Stimulated activated CD8-positive, alpha-beta memory T cell treated with anti-CD3 and anti-CD28 coated beads, Interleukin-7, amount 100 ng/mL, for 48 hours (primary cell): ENCODE data around the gene FRMD6.
A peak's percentile ranks its signal among the peaks of the same experiment; 100 is the strongest.

Experiments
- DNase-seq, 2 donors: peaks; one replicate each; pipeline ENCODE4 v3.0.0-alpha.2; 2020; ENCODE audit warnings: low read depth in 1 of 2; ENCODE audit errors: extremely low read depth in 1 of 2

The FRMD6 gene

DNA sequence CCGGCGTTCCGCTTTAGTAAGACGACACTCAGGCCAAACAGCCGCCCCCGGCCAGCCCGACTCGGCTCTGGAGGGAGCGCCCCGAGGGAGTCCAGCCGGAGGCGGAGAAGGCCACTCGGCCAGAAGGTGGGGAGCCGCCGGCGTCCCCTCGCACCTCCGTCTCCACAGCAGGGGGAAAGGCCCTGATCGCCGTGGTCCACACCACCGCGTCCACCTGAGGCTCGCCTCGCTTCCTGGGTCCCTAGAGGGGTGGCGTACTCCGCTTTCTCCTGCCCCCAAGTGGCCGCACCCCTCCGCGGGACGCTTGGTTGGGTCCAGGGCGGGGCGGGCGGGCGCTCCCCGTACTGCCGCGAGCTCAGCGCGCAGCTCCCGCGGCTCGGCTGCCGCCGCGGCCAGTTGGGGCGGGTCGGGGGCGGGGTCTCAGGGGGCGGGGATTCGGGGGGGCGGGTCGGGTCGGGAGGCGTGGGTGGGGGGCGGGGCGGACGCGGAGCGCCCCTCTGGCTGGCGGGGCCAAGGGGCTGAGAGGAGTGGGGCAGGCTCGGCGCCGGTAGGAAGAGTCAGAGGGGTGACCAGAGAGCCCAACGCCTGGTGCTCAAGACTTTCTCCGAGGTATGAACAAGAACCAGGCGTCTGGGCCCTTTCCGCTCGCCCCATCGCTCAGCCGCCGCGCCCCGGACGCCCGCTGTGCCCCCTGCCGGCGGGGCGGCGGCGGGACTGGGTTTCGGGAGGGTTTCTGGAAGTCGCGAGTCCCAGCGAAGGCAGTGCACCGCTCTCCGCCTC lies at the start of gene FRMD6:
Gene FRMD6 (plus strand): TSS at position 523 of the 780 bp plus-strand sequence. CDS start 37,927 bp downstream, outside the sequence.
- DNase-seq = peak; percentile 63 to 72

DNA sequence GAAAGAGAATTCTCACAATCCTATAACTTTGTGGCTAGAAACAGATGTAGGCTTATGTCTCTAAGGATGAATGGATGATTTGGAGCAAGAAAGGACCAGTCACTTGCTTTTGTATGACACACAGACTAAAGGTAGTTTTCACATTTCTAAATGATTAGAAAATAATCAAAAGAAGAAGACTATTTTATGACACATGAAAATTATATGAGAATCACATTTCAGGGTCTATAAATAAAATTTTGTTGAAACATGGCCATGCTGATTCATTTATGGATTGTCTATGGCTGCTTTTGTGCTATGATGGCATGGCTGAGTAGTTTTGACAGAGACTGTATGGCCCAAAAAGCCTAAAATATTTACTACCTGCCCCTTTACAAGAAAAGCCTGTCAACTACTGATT lies 49.4 kb upstream of the FRMD6 start:
- no peak for DNase-seq

DNA sequence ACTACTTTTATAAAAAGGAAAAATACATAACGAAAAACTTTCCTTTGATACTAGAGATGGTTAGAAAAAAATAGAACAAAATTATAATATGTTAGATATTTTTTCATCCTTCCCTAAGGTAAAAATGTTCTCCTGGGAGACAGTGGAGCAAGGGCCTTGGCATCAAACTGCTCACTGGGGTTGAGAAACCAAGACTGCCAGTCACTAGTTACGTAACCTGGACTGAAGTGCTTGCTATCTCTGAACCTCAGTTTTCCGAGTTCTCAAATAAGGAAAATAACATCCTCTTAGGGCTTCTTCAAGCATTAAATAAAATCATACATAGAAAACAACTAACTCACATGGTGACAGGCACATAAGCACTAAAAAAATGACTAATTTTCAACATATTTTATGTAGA lies 48.2 kb upstream of the FRMD6 start:
- no peak for DNase-seq

DNA sequence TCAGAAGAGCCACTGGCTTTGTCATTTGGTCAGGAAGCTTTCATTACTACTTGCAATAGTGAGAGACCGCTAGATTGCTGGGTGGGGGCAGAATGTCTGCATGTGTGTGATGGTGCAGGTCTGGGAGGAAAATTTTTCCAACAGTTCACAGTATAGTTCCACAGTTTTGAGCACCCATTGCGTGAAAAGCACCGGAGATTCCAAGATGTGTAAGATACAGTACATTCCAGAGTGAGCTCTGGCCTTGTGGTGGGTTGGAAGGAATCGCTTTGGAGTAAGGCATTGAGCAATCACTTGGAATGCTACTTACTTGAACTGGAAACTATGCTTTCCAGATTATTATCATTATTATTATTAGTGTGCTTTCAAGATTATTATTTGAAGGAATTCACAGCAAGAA lies 47.6 kb upstream of the FRMD6 start:
- no peak for DNase-seq

DNA sequence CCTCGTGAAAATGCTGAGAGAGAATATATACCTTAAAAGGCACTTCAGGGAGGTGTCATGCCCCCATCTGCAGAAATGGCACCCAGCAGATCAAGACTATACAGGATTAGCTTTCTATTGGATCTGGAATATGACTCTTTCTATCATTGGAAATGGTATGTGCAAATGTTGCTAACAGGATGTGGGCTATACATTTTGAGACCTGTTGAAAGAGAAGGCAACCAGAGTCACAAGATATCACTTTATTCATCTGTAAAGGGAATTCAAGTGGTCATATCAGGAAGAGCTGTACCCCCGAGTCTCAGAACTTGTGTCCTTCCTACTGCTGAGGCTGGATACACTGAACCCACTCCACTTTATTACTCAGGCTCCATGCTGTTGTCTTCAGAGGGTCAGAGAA lies 46.1 kb upstream of the FRMD6 start:
- no peak for DNase-seq

DNA sequence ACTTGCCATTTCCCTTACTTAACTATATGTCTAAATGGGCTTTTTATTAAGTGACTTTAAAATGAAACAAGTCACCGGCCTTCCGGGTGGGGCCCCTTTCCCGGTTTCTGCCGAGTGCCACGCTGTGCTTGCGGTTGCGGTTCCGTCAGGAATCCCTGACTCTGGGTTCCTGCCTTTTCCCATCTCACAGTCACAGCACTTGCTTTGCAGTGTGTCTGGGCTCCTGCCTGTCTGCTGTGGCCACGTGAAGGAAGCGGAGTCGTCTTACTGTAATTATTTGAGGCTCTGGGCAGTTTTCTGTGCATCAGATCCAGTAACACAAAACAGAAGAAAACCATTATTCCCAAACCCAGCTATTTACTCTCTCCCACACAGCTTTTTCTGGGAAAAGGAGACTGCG lies 44.0 kb upstream of the FRMD6 start:
- DNase-seq = no peak

DNA sequence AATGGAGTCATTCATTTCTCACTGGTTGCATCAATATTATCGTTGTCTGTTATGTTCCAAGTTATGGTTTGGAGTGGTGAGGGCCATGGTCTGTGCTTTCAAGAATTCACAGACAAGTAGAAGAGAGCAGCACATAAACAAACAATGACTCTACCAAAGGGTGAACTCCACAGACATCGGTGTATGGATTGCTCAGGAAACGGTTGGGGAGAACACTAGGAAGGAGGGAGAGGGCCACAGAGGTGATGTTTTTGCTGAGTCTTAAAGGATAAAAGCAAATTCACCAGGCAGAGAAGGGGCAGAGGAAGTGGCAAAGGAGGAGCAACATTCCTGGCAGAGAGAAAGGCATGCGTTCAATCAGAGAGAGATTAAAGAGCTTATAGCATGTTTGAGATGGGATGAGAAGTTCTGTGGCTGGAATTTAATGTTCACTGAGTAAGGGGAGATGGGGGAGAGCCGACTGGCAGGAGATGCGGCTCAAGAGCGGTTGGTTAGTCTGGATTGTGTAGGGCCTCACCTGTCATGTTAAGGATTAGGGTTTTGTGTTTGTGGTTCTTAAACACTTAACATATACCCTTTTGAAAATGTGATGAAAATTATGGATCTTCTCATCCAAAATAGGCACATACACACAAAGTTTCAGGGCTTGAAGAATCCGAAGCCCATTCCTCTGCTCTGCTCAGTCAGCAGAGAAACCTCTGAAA lies 42.3 kb upstream of the FRMD6 start:
- DNase-seq = no peak

DNA sequence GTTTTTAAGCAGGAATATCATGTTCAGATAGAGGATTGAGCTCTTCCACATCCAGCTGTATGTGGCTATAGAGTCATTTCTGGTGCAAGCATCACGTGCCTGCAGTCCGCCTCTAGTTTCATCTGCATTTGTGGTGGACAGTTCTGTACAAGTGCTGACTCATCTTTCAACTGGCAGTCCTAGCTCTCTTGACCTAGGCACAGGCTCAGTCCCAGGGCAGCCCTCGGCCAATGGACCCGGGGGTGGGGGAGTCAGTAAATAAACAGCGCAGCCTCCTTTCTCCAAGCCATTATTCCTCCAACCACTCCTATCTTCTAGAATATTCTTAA lies 41.8 kb upstream of the FRMD6 start:
- DNase-seq = no peak

DNA sequence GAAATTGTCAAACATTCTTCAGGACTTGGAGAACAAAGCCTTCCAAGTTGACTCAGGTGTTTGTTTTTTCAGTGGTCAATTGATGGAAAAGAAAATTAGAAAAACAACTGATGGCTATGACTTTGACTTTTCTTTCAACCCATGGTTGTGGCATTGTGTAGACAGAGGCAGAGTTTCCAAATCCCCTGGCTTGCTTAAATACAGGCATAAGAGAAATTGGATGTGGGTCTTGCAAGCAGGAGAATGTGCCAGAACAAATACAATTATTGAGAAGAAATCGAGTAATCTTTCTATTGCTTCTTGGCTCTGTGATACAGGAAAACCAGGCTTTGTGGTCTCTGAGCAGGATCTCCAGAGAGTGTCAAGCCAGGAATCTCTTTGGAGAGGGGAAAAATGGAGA lies 40.9 kb upstream of the FRMD6 start:
- no peak for DNase-seq

DNA sequence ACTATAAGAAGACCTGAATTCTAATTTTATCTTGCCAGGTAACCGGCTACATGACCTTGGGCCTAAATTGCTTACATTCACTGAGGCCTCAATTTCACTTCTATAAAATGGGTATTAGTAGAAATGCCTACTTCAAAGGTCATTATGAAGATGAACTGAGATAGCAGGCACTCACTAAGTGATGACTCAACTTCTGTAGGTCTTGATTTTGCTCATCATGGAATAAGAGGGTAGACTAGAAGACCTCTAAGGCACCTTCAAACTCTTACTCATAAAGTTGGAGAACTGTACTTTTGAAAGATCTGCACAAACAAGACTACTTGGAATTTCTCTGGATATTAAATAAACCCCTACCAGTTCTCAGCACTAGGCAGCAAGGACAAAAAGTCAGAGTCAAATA lies 39.3 kb upstream of the FRMD6 start:
- no peak for DNase-seq

DNA sequence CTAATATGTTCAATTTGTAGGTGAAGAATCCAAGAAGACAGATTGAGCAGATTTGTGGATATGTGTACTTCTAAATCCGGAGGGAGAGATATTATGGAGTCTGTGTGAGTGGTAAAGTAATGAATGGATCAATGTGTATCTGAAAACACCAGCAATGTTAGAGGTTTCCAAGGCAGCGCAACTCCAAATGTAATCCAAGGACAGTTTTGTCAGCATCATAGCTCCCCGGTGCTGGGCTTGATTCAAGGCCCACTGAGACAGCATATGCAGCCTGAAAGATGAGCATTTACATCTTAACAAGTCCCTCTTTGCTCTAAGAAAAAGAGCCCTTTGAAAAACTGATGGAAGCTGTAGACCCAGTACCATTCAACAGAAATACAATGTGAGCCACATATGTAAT lies 38.3 kb upstream of the FRMD6 start:
- DNase-seq = no peak

DNA sequence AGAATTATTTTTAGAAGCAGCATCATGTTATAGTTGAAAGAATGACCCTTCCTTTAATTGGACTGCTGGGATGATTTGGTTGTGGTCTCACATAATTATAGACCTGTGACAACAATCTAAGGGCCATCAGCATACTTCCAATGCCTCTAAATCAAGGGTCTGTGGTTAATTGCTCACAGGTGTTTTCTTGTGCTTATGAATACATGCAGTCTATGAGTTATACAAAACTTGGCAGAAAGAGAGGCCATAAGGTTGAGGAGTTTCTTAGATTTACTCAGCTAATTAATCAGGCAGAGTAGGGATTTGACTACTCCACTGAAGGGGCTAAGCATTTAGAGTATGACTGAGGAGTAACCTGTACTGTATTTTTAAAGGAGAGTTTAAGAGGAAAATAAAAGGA lies 37.0 kb upstream of the FRMD6 start:
- DNase-seq = no peak

DNA sequence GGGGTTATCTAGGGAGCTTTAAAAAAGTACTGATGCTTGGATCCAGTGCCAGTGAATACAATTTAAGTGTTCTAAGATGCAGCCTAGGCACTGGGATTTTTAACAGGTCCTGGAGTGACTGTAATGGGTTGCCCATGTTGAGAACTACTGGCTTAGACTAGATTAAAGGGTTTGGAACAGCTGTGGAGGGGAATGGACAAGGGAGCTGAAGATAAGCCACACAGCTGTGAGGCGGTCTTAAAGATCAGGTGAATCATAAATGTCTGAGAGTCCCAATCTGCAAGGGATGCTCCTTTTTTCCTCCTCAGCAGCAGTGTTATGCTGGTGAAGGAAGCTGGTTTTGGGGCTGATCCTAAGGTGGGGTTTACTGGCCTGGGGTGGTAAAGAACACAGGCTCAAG lies 35.5 kb upstream of the FRMD6 start:
- DNase-seq = no peak

DNA sequence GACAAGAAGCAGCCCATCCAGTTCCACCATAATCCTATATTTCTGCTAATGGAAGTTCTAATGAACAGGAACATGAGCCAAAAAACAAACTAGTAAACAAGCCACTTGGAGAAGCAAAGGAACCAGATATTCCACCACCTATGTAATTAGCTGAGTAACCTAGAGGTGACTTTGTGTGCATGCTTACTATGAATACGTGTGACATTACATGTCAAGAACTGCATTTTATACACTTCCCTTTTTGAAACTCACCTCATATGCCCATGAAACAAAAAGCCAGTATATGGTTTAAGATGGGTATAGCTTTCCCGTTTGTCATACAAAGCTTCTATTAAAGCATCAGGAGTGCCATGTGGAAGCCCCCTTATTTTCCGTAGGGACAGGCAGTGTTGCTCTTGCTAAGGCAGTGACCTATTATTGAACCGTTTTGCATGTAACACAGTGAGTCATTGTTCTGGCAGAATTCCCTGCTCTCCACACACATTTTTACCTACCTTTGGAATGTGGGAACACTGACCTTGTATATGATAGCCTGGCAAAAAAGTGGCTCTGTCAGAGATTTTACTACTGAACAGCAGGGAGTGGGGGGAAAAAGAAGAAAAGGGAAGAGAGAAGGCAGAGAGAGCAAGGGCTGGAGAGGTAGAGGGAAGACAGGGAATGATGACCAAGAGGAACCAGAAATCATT lies 34.8 kb upstream of the FRMD6 start:
- DNase-seq = no peak

DNA sequence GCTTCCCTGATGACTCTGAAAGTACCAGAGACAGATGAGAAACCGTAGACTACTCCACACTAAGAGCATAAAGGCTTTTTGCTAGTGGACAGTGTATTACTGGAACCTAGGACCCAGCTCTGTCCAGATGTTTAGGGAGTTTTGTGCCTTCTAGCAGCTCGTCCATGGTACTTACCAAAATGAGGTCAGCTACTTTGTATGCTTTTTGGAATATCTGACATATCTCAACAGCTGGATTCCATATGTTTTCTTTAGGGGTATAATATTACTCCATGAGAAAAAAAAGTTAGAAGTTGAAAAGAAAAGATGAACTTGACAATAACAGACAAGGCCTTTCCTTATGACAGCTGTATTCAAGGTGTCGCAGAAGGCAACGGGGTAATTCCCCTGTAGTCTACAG lies 32.1 kb upstream of the FRMD6 start:
- no peak for DNase-seq

DNA sequence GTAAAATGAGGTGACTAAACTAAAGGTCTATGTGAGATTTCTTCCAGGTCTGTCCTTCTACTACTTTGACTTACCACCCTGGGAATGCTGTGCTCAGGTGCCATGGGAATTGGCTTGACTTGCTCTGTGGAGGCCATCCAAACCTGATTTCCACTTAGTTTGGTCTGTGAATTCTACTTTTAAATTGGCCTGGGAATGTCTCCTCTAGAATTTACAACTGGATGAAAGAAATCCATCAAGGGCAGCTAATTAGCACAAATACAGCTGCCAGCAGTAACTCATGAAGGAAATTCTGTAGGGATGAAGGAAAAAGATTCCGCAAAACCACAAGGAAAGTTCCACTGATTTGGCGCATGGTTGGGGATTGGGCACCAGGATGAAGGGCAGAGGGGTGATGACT lies 31.7 kb upstream of the FRMD6 start:
- no peak for DNase-seq

DNA sequence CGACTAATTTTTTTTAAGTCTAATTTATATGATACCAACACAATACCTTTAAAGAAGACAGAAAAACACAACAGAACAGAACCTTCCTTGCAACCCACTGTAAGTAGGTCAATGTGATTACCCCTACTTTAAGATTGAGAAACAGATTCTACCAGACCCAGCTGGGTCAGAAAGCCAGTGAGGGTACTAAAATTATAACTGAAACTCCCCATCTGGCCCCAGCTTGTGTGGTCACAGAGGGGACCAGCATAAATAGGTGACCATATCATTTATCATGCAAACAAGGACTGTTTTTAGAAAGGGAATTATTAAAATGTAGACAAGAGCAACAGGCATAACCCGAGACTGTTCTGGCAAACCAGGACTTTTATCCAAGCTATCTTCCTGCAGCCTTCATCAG lies 30.1 kb upstream of the FRMD6 start:
- DNase-seq = no peak

DNA sequence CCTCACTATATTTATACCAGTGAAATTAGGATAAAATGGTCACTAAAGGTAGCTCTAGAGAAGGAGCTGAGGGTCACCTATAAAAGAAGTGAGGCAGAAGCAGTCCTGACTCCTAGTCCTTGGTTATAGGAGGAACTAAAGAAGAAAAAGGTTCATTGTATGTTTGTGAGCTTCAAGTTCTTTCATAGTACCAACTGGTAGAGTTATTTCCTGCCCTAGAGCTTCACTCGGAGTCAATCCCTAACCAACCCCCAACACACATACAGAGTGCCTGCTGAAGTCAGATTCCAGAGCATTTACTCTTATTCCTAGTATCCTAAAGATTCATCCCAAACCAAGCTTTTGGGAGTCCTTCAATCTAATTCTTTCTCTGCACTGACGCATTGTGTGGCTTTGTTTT lies 29.3 kb upstream of the FRMD6 start:
- DNase-seq = no peak

DNA sequence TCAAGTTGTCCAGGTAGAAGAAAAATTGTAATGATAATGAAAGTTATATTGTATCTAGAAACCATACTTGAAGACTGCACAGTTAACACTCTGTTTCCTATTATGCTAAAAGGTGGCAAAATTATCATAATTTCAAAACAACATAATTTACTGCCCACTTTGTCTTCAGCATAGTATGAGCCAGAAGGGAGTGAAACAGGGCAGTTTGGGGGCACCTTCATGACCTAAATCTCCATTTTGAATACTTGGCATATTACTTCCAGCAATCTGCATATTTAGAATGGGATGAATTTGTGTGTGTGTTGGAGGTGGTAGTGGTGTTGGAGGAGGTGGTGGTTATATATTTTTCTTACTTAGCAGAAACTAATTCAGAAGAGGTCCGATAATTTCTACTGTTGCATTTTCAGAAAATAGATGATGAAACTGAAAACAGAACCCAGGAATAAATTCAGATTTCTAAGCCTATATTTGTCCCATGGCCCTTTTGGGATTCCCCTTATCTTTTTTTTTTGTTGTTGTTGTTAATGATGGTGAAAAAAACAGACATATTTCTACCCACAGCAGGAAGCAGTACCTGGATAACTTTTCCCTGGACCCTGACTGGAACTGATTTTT lies 26.6 kb upstream of the FRMD6 start:
- DNase-seq = no peak

DNA sequence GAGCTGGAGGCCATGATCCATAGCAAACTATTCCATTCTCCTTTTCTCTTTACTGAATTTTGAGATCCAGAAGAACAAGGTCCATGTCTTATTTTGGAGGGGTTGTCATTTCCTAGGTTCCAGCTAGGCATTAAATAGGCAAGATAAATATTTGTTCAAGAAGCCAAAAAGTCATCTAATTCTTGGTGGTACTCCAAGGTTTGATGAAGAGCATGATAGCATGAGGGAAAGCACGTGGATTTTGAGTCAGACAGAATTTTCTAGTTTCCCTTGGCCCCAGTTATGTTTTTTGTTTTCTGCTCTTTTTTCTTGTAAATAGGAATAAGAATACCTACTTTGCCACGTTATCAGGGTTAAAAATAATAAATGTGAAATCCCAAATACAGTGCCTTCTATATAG lies 25.5 kb upstream of the FRMD6 start:
- no peak for DNase-seq

DNA sequence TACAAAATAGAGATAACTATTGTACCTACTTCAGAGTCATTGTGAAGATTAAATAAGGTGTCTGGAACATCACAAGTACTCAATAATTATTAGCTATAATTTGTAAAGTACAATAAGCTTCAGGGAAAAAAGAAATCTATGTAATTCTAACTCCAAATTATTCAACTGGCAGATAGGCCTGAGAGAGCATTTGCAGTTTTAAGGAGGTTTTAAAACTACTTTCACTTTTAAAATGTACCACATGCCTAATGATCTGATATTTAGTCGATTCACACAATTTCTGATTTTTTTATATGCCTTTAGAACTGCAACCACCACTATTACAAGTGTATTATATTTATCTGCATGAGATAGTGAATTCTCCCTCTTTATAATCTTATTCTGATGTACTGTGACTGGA lies 24.9 kb upstream of the FRMD6 start:
- DNase-seq = no peak

DNA sequence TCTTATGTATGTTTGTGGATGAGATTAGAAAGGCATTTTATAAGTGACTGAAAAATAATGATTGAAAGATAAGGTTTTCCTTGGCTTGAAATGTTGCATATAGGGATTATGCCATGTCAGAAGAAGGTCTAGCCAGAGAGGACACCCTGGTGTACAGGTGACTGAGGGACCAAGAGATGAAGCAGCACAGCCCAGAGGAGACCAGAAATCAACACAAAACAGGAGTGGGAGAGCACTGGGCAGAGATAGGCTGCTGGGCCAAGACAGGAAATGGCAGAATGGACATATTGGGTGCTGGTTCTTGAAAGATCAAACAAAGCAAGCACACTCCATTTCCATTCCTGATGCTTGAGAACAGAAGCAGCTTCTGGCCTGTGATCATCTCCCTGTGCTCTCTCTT lies 24.4 kb upstream of the FRMD6 start:
- DNase-seq = no peak
